ENCODE results near the gene IVL.
A peak's percentile ranks its signal among the peaks of the same experiment; 100 is the strongest.

Gene IVL

DNA sequence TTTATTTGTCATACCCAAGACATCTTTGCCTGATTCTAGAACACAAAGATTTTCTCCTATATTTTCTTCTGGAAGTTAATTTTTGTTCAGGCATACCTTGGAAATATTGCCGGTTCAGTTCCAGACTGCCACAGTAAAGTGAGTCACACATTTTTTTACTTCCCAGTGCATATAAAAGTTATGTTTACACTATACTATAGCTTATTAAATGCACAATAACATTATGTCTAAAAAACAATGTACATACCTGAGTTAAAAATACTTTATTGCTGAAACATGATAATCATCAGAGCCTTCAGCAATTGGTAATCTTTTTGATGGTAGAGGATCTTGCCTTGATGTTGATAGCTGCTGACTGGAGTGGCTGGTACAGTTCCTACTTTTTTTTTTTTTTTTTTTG is 20.2 kb upstream of the IVL start:
- no peak for DNase-seq

DNA sequence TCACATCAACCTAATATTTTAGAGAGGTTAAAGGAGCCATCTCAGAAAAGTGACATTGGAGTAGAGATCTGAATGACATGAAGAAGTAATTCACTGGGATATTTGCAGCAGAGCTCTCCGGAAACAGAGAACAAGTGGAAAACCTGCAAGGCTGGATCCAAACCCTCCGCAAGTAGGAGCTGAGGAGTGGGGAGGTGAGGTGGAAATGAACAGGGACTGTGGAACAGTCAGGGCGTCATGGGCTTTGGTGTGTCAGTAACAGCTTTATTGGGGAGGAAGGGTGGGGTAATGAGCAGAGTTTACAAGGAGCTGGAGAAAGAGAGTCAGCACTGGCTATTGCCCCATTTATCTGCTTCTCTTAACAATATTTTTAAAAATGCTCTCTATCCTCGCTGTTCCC is 9.3 kb upstream of the IVL start:
- DNase-seq, result no peak

DNA sequence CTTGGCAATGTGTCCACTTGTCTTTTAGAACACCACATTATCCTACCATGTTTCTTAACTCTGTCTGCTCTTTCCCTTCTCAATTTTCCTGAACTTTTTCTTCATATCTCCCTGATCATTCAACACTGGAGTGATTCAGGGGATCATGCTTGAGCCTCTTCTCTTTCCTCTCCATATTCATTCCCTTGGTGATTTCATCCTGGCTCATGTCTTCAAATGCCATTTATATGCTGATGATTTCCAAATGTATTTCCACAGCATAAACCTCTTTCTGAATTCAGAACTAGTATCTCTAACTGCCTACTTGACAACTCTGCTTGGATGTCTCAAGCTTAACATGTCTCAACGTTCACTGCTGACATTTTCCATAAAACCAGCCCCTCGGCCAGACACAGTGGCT is 8.5 kb upstream of the IVL start:
- no peak for DNase-seq

DNA sequence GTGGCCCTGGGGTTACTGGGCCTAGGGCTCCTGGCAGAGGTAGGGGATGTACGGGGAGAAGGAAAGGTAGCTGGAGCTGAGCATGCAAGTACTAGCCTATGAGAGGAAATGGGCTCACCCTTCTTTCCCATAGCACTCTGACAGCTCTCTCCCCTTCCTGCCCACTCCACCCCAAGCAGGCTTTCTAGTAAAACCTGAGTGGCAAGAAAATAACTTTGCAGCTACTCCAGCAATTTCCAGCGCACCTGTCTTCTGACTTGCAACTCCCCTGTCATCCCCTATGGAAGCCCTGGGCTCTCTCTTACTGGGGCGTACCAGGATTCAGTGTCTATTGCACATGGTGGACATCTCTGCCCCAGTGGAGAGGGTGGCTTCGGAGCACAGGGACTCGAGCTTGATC is 6.7 kb upstream of the IVL start:
- DNase-seq, result no peak

DNA sequence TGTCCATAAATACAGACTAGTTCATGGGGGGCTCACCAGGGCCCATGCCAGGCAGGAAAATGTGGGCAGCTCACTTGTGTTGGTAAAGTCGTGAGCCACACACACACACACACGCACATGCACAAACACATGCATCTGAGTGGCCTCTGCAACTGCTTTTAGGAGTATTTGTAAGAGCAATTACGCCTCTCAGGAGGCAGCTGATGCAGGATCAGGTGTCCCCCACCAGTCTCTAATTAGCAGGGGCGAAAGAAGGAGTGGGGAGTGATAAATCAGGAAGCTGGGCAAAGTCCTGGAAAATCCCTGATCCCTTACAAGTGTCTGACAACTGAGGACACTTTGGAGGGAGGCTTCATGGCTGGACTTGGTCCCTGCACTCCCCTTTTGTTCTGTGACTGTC is 5.7 kb upstream of the IVL start:
- DNase-seq, result peak; percentile 38

DNA sequence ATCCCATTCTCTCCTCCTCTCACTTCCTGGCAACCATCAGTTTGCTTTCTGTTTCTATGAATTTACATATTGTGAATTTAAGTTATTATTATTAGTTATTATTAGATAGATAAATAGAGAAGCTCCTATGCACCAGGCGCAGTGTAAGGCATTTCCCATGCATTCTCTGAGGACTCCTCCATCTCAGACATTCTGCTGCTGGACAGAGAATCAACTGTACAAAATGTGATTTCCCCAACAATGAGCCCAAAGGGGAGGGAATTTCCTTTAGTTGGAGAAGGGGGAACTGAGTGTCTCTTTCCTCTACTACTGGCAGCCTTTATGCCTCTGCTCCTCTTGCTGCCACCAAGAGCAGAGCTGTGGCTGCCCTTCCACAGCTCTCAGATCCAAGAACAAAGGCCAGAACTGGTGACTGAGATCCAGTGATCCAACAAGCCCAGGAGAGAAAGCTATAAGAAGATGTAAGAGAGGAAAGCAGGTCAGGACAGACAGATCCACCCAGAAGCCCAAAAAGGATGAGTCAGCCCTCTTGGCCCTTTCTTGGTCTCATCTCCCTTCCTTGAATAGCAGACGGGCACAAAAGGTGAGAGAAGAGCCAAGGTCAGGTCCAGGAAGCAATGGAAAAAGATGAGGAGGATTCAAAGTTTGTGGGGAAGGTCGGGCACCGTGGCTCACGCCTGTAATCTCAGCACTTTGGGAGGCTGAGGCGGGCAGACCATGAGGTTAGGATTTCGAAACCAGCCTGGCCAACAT is 3.5 kb upstream of the IVL start:
- DNase-seq, result no peak

DNA sequence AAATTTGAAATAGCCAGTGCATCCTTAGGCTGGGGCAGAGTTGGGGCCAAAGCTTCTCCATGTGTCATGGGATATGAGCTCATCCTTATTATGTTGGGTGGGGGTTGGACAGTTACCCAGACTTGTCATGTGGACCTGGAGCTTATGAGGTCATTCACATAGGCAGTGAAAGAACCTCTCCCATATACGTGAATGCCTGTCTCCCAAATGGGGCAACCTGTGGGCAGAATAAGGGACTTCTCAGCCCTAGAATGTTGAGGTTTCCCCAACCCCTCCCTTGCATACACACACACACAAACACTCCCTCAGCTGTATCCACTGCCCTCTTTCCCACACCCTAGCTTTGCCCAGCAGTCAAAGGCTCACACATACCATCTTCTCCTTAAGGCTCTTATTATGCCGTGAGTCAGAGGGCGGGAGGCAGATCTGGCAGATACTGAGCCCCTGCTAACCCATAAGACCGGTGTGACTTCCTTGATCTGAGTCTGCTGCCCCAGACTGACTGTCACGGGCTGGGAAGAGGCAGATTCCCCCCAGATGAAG is 2.3 kb upstream of the IVL start:
- no peak for DNase-seq

DNA sequence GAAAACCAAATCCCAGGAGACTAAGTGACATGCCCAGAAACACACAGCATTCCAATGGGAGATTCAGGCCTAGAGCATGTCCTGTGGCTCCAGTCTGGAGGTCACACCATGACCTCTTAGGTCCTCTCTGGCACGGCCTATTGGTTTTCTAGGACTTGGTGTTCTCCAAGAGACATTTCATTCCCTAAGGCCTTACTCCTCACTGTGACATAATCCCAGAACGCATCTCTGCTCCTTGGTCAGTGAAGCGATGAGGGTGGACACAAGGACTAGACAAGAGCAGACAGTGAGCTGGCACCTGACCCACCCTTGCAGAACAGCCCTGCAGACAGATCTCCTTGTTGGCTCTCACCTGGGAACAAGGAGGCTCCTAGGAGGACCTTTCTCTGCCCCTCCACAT is 860 bp downstream of the IVL start:
- DNase-seq, result no peak

DNA sequence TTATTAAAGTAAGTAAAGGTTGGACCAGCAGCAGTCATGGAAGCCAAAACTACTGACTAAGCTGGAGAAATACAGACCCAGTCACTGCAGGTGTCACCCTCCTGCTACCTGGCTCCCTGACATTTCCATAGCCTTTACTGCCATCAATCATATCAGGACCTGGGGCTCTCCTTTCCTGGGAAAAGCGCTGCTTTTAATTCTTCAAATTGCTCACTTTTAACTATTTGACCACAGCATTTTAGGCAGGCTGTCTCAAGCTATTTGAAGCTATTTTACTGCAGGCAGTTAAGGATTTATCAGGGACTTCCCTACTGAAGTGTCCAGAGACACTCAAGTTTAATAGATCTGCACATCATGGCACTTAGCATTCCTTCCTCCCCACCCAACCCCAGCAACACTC is 4.1 kb downstream of the IVL start:
- no peak for DNase-seq

DNA sequence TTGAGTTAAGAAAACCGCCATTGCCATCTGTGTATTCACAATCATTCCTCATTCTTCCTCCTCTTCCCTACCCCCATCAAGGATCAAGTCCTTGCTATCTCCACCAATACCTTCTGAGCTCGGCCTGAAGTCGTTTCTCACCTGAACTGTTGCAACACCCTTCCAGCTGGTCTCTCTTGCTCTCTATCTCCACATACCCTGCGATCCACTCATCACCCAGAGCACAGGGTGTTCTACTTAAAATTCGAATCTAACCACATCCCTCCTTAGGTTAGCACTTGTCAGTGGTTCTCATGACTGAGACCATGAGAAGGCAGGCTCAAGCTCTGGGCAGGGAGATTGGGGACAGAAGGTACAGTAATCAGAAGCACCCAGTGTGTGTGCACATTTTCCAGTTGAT is 4.6 kb downstream of the IVL start:
- DNase-seq, result no peak

DNA sequence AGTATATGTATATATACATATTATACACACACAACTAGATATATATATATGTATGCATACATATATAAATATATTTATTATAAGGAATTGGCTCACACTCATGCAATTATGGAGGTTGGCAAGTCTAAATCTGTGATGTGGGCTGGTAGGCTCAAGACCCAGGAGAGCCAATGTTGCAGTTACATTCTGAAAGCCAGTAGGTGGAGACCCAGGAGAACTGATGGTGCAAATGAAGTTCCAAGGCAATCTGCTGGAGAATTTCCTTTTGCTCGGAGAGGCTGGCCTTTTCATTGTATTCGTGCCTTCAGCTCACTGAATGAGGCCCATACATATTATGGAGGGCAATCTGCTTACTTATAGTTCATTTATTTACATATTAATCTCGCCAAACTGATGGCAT is 9.4 kb downstream of the IVL start:
- DNase-seq, result peak; percentile 52

DNA sequence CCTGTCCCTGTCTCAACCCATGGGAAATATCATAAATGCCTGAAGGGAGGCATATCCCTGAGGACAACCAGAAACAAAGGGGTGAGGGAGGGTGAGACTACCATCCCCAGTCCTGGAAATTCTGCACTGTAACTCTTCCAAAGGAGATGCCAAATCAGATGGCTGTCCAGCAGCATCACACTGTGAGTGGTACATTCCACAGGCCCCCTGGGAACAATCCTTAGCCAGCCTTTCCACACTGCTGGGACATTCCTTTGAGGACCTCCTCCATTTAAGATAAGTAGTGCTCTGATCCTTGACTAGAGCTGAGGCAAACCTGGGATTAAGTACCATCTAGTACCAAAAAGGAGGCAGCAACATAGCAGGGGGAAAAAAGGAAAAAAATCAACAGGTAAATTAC is 10.7 kb downstream of the IVL start:
- no peak for DNase-seq

DNA sequence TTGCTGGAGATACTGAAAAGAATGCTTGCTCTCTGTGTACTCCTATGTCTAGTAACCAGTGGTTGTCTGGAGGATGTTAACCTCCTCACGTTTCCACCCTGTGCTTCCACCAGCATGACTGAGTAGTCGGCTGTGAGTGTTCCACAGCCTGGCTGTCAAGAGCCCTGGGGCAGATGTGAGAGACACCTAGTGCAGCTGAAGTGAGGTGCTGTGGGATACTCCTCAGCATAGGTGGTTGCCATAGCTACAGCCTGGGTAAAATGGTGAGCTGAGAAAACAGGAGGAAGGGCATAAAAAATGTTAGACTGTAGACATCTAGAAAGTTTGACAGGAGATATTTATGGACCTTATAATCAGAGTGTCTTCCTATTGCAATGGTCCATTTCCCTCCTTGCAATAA is 15.8 kb downstream of the IVL start:
- DNase-seq, result no peak

DNA sequence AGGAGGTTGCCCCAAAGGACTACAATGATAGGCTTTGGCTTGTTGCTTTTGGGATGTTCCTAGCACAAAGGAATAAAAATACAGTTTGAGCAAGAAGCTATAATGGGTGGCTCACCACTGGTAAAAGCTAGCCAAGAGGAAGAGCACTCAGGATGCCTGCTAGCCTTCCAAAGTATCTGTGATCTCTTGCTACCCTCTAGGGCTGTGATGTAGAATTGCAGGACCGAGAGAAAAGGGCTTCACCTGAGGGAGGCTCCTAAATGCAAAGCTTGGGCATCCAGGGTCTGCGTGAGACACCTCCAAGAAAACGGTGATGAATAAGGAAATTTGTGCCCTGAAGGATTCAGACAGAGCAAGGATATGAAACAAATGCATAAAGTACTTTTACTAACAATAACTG is 17.7 kb downstream of the IVL start:
- no peak for DNase-seq

DNA sequence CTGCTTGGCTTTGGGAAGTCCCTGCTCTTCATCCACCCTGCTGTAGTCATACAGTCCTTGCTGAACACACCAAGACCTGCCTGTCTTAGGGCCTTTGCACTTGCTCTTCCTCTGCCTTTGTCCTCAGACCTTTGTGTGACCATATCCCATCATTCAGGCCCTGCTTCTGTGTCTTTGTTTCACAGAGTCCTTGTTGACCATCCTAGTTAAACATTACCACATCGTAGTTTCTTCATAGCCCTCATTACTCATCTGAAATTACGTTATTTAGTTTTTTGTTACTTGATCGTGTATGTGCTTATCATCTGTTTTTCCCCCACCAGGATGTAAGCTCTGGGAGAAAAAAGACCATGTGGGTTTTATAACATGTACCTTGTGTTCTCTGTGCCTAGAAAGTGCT is 20.3 kb downstream of the IVL start:
- DNase-seq, result no peak

DNA sequence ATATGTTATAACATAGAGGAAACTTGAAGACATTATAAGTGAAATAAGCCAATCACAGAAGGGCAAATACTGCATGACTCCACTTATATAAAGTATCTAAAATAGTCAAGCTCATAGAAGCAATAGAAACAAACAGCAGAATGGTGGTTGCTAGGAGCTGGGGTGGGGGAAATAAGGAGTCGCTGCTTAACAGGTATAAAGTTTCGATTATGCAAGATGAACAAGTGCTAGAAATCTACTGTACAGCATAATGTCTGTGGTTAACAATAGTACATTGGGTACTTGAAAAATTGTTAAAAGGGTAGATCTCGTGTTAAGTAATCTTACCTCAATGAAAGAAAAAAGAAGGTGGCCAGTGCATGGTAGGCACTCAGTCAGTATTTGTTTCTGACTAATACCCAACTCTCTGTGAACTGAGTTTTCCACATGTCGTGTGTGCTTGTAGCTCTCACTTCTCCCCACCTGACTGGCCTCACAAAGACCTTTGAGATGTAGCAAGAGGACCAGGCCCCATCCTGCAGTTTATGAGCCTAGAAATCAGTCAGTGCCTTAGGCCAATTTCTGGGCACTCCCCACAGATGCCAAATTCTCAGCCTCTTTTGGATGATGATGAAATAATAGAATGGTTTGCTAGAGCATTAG is 23.9 kb downstream of the IVL start:
- DNase-seq, result no peak

DNA sequence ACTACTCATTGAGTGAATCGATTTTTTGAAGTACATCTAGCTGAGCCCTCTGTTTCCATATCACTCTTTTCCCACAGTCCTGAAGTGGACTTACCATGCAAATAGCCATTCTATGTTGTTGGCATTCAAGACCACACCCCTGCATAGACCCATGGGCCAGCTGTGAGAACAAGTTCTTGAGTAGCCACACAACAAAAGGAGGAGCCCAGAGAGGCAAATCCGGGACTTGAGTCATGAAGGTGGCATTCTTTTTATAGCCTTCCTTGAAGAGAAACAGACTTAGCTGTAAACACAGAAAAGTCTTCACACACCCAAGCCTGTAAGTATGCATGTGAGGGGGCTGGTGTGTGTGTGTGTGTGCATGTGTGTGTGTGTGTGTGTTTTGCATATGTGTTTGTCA is 24.9 kb downstream of the IVL start:
- no peak for DNase-seq

DNA sequence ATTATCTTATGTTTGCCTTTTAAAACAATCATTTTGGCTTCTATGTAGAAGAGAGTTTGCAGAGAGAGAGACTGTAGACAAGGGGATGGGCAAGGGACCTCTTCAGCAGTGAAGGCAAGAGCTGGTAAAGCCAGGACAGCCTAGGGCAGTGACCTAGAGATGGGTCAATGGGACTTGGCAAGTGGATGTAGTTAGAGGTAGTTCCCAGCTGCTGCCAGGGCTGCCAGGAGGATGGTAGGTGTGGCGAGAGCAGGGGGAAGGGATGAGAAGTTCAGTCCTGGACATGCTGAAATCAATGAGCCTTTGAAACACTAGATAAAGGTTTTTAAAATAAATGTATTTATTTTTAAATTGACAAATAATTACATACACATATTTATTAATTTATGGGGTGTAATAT is 32.3 kb downstream of the IVL start:
- DNase-seq, result no peak

DNA sequence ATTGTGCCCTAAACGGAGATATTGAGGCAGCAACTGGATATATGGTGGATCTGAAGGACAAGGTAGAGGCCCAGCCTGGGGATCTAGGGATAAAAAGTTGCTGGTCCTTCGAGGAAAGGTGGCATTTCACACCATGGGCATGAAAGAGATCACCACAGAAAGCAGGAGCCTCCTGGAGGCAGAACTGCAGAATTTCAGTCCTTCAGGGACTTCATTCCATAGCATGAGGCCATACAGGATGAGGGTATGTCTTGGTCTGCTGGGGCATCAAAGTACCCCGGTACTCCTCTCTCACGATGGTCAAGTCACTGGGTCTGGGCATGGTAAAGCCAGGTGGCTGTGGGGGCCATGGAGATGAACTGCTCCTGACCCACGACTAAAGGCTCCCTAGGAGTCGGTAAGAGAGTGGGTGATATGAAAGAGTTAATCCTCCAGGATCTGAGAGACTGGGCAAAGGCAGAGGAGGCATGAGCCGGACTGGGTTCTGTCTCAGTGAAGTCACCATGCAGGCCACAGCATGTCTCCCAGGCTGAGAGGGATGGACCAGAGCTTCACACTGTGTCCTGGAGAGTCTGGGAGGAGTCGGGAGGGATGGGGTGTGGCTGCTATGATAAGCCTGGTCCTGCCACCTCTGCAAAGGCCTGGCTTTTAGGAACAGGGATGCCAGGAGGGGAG is 32.8 kb downstream of the IVL start:
- no peak for DNase-seq

DNA sequence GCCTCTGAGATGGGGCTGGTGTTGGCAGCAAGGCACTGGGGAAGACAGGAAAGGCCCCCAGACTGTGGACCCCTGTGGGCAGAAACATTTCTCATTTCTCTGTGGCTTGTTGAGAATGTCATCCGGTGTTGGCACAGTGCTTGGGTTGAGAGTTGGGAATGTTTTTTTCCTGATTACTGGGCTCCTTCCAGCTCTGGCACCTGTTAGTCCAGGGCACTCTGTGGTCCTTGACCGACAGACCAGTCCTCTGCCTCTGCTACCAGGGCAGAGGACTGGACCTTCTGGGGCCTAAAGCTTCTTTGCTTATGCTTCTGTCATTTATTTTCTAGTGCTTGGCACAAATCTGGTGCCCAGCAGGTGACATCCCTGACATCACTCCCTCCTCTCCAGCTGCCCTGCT is 33.8 kb downstream of the IVL start:
- DNase-seq, result no peak

DNA sequence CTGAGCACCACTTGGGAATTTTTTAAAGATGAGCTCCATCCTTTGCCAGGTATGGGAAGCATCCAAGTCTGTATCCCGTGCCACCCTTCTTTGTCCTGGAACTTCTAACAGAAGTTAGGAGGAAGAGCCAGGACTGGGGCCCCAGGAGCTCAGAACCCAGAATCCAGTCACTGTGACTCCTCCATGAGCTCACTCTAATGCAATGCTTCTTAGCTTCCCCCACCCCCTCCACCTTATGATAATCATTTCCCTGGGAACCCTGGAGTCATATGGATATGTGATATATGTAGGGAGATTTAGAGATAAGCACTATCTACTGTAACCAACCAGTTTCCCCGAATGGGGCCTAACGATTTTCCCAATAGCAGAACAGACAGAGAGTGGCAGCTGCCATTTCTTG is 37.9 kb downstream of the IVL start:
- DNase-seq, result no peak

DNA sequence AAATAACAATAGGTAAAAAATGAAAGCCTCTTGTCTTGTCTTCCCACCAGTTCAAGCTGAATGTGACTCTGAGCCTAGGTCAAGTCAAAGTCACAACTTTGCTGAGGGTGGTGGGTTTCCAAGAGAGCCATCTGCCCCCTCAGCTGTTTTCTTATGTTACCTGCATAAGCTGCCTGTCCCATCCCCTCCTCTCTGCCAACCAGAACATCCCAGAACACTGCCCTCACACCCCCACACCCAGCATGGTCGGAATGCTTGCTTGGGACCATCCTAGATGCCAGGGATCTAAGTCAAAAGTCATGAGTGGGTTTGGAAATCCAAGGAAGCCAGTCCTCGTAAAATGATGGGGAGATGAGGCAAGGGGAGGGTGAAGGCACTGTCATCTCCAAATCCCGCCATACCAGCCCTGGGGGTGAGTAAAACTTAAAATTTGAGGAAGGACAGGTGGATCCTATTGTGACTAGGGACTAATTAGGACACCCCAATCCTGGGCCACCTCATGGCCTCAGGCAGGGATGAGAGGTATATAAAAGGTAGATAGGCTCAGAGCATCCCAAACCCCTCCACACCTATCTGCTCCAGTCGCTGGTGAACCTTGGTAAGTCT is 38.4 kb downstream of the IVL start, which contains the start of gene SPRR5:
Gene SPRR5 (plus strand): TSS at position 556 of the 606 bp plus-strand sequence. CDS start 1,349 bp downstream, outside the sequence.
- no peak for DNase-seq

DNA sequence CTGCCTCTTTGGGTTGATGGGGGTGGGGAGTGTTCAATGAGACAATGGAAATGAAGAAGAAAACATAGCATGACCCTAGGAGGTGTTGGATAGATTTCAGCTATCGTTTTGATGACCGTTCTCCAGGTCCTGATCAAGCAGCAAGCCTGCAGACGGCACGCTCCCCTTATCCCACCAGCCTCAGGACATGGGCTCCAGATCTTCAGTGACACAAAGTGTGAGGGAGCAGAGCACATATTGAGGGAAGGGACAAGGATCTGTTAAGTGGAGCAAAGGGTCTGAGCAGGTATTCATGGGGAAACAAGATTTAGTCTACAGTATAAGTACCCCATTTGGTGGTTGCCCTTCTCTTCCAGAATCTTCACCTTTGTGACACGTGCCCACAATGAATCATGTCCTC is 43.4 kb downstream of the IVL start:
- DNase-seq, result no peak

DNA sequence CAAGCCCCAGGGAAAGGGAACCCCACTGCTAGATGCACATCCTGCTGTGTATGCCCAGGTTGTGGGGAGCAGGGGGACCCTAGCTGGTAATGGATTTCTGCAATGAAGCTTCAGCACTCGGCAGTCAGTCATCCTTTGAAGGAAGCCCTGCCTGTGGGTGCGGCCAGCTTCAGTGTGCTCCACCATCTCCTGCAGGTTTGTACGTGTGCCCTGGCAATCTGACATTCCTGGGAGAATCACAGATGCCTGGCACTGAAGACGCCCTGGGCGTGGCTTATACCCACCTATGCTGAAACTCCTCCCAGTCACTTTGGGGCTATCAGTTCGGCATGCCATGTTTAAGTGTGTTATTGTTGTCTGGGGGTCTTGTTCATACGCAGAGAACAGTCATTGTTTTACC is 45.4 kb downstream of the IVL start:
- no peak for DNase-seq
